Sigmoid colon (tissue), 4 donors: ENCODE results near the gene CST8.

Experiments
- CTCF ChIP-seq, 4 experiments: fragments of 450-650 bp in 3 of 4; fragments of 200-600 bp in 1 of 4; IDR thresholded peaks; one replicate each; pipeline ENCODE4 v1.5.1; 2016 to 2019; ENCODE audit warnings: antibody characterized with exemption in 4 of 4, mild to moderate bottlenecking in 3 of 4, moderate library complexity in 2 of 4
- EP300 ChIP-seq, 4 donors: sonication (generic); formaldehyde crosslinking; IDR thresholded peaks; one replicate each; pipeline ENCODE4 v1.6.1; 2017; ENCODE audit warnings: antibody characterized with exemption in 4 of 4

DNA sequence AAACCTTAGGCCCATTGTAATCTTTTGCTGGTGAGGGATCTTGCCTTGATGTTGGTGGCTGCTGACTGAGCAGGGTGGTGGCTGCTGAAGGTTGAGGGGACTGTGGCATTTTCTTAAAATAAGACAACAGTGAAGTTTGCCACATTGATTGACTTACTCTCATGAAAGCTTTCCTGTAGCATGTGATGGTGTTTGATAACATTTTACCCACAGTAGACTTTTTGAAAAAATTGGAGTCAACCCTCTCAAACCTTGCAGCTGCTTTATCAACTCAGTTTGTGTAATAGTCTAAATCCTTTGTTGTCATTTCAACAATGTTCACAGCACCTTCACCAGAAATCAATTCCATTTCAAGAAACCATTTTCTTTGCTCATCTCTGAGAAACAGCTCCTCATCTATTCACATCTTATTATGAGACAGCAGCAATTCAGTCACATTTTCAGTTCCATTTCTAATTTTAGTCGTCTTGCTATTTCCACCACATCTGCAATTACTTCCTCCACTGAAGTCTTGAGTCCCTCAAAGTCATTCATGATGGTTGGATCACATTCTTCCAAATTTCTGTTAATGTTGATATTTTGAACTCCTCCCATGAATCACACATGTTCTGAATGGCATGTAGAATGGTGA, 40.1 kb downstream of the CST8 start:
- TF ChIP-seq CTCF (IDR thresholded peaks at IDR 0.05) (no peak), EP300 (IDR thresholded peaks at IDR 0.05) (no peak)
